GM23248 (cell line): ENCODE results near the gene SMCR8. TPM values are rescaled to one million over a fixed set of nuclear protein-coding genes. Genes with fewer than 3 reads are reported as not detected.

Experiments used
- DNase-seq: peaks from one replicate; pipeline ENCODE4 v3.0.0-alpha.2; 2015
- H2AFZ ChIP-seq: fragments of 200-600 bp; sonication (generic); 2 replicates; pipeline ENCODE4 v1.6.1; 2016; ENCODE audit warnings: antibody characterized with exemption
- H3F3A ChIP-seq: fragments of 200-600 bp; sonication (generic); 2 replicates; pipeline ENCODE4 v1.6.1; 2016; ENCODE audit warnings: mild to moderate bottlenecking, antibody characterized with exemption, mixed run types; ENCODE audit not compliant: insufficient read depth
- H3K27ac ChIP-seq: fragments of 200-600 bp; sonication (generic); 2 replicates; pipeline ENCODE4 v1.5.1; 2016; ENCODE audit warnings: mild to moderate bottlenecking
- H3K27me3 ChIP-seq: fragments of 200-600 bp; sonication (generic); replicated peaks from 2 replicates; pipeline ENCODE4 v1.6.1; 2016; ENCODE audit warnings: mild to moderate bottlenecking; ENCODE audit not compliant: insufficient read depth
- H3K36me3 ChIP-seq: fragments of 200-600 bp; sonication (generic); 2 replicates; pipeline ENCODE4 v1.6.1; 2016; ENCODE audit warnings: low read depth, mild to moderate bottlenecking
- H3K4me1 ChIP-seq: fragments of 200-600 bp; sonication (generic); 2 replicates; pipeline ENCODE4 v1.6.1; 2016; ENCODE audit warnings: mild to moderate bottlenecking; ENCODE audit not compliant: insufficient read depth
- H3K4me2 ChIP-seq: fragments of 200-600 bp; sonication (generic); one replicate; pipeline ENCODE4 v1.6.1; 2016; ENCODE audit warnings: mild to moderate bottlenecking; ENCODE audit not compliant: unreplicated experiment
- H3K4me3 ChIP-seq: fragments of 200-600 bp; sonication (generic); 2 replicates; pipeline ENCODE4 v1.5.1; 2016; ENCODE audit warnings: mild to moderate bottlenecking
- H3K79me2 ChIP-seq: fragments of 200-600 bp; sonication (generic); 2 replicates; pipeline ENCODE4 v1.6.1; 2016; ENCODE audit warnings: mild to moderate bottlenecking; ENCODE audit not compliant: insufficient read depth
- H3K9ac ChIP-seq: fragments of 200-600 bp; sonication (generic); 2 replicates; pipeline ENCODE4 v1.6.1; 2016; ENCODE audit warnings: mild to moderate bottlenecking
- H3K9me2 ChIP-seq: fragments of 200-600 bp; sonication (generic); 2 replicates; pipeline ENCODE4 v1.6.1; 2016; ENCODE audit warnings: mixed run types, mild to moderate bottlenecking, moderate library complexity; ENCODE audit not compliant: insufficient read depth
- H3K9me3 ChIP-seq: fragments of 200-600 bp; sonication (generic); one replicate; pipeline ENCODE4 v1.6.1; 2017; ENCODE audit warnings: low read depth
- H4K20me1 ChIP-seq: fragments of 200-600 bp; sonication (generic); 2 replicates; pipeline ENCODE4 v1.6.0; 2016; ENCODE audit not compliant: insufficient read depth
- EZH2 ChIP-seq: fragments of 200-600 bp; sonication (generic); IDR thresholded peaks from 2 replicates; pipeline ENCODE4 v1.6.1; 2018; ENCODE audit warnings: antibody characterized with exemption, mild to moderate bottlenecking; ENCODE audit not compliant: insufficient read depth, poor library complexity, severe bottlenecking
- EZH2phosphoT487 ChIP-seq: fragments of 200-600 bp; sonication (generic); IDR thresholded peaks from 2 replicates; pipeline ENCODE4 v1.6.1; 2018; ENCODE audit warnings: antibody characterized with exemption, moderate library complexity, mild to moderate bottlenecking, low read depth; ENCODE audit not compliant: insufficient read depth
- WGBS, 2 experiments: methylation state at CpG; one replicate each; pipeline ENCODE4 v1.1.6; 2015 to 2017; ENCODE audit warnings: low lambda C conversion rate in 2 of 2, low coverage in 1 of 2; ENCODE audit errors: missing lambda C conversion rate in 2 of 2; 5-methylcytosine and 5-hydroxymethylcytosine counted together
- in situ Hi-C: fragments of 300-500 bp; cut with MboI; formaldehyde crosslinking; loops from 2 replicates; pipeline ENCODE4 v1.15.0; 2020
- polyA plus RNA-seq: library from polyadenylated mRNA; unstranded; fragments of >200 nt; fragmentation: Nextera tagmentation; extraction: Ambion mirVana; gene quantifications from 2 replicates; pipeline ENCODE4 v1.2.1, GENCODE V29; 2016
- total RNA-seq: library from RNA; depleted of rRNA; stranded (reverse); fragments of >200 nt; shearing (Covaris generic); gene quantifications from 2 replicates; pipeline ENCODE4 v1.2.3, GENCODE V29; 2014

The SMCR8 gene
- total and polyA plus RNA-seq, 2 experiments from 2014 or later: 2.2 to 10.5 TPM

DNA sequence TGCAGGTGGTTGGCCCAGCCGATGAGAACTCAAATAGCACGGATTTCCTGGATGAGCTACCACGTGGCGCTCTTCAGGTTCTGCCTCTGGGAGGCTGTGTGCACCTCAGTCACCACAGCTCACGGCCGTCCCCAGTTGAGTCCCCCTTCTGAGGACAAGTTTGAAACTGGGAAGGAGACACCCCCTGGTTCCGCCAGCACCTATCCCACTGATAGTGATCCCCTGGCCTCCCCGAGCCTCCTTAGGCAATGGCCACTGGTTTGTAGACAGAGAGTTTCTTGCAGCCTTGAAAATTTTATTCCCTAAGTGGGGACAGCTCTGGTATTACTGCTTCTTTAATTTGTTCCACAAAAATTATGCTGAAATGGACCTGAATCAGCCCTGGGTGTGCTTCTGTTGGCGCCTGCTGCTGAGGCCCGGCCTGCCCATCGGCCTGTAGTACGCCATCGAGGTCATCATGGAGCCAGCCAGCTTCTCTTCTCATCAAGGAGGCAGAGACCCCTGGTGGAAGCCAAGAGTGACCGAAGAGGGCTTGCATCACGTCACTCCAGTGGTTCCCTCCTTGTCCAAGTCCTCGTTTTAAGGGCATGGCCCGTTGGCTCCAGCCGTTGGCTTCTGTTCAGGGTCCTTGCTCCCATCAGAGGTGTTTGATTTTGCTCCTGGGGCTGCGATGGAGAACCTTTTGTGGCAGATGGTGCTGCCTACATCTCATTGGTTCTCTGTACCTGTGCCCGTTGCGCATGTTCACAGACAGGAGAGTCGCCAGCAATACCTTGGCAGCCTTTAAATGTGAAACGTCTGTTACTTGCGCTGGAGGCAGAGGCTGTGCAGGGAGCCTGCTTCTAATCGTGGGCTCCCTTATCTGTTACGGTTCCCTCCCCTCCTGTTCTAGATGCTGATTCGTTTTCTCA lies 9.3 kb downstream of the SMCR8 start:
- no peak overlapping the region for H3K4me2 ChIP-seq
- WGBS, 2 experiments: 92 to 94% methylated on average over 27 of the region's 27 CpGs
- no peaks in the 10 kb centered on the region for H3K9me2 ChIP-seq
- no peak overlapping the region for H3K4me3 ChIP-seq
- in situ Hi-C loops: no loop called here
- no peak overlapping the region for H2AFZ ChIP-seq
- H3K4me1 ChIP-seq: peaks cover 3% of the 10 kb centered on the region
- TF ChIP-seq EZH2phosphoT487 (no peak), EZH2 (no peak)
- no peak for DNase-seq
- no peaks in the 10 kb centered on the region for H4K20me1 ChIP-seq
- peaks cover 59% of the 10 kb centered on the region for H3K79me2 ChIP-seq
- no peaks in the 10 kb centered on the region for H3K9me3 ChIP-seq
- no peak overlapping the region for H3K9ac ChIP-seq
- H3K36me3 ChIP-seq: peaks cover 7% of the 10 kb centered on the region; the same call in 1 of the 2 replicates
- H3K27ac ChIP-seq: no peak overlapping the region
- H3K27me3 ChIP-seq: no peaks in the 10 kb centered on the region
- no peaks in the 10 kb centered on the region for H3F3A ChIP-seq

DNA sequence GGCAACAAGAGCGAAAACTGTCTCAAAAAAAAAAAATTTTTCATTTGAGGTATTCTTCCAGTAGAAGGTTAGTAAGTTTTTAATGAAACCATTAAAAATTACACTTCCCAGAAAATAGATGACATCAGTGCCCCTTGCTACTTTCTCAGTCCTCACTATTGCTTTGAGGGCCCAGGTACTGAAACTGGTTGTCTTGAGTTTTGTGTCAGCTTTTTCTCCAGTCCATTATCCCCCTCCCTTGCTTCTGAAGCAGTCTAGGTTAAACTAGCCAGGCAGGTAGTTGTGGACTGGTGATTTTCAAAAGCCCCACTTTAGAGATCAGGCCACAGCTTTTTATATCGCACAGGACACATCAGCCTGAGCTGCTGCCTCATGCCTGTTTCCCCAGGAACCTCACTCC lies 10.9 kb downstream of the SMCR8 start:
- no peaks in the 10 kb centered on the region for H3F3A ChIP-seq
- no peaks in the 10 kb centered on the region for H4K20me1 ChIP-seq
- no peaks in the 10 kb centered on the region for H3K9me2 ChIP-seq
- no peak overlapping the region for H2AFZ ChIP-seq
- no peaks in the 10 kb centered on the region for H3K9me3 ChIP-seq
- H3K9ac ChIP-seq: no peak overlapping the region
- H3K36me3 ChIP-seq: peaks cover 7% of the 10 kb centered on the region; the same call in 1 of the 2 replicates
- no peaks in the 10 kb centered on the region for H3K4me1 ChIP-seq
- TF ChIP-seq EZH2 (no peak), EZH2phosphoT487 (no peak)
- H3K4me2 ChIP-seq: no peak overlapping the region
- 98 to 100% methylated on average over 2 of the region's 2 CpGs for WGBS, 2 experiments
- no peak for DNase-seq
- H3K27me3 ChIP-seq: no peaks in the 10 kb centered on the region
- no peak overlapping the region for H3K4me3 ChIP-seq
- peaks cover 42% of the 10 kb centered on the region for H3K79me2 ChIP-seq
- in situ Hi-C loops: no loop called here
- H3K27ac ChIP-seq: no peak overlapping the region

DNA sequence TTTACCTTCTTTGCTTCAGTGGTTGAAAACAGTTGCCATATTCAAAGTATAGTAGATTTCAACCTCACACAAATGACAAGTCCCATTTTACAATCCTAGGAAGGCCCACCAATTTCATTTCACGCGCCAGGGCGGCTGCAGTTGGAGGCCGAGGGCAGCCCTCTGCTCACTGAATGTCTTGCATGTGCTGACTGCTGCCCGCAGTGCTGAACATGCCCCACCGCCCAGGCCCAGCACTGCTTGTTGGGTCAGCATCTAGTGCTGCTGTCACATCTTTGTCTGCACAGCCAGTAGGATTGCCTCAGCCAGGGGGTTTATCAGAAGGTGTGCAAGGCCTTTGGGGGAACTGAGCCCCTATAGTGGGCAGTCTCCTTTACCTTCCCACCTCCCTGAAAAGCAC lies 11.5 kb downstream of the SMCR8 start:
- 81 to 82% methylated on average over 6 of the region's 6 CpGs for WGBS, 2 experiments
- H3K27me3 ChIP-seq: no peaks in the 10 kb centered on the region
- H4K20me1 ChIP-seq: no peaks in the 10 kb centered on the region
- H2AFZ ChIP-seq: no peak overlapping the region
- no peaks in the 10 kb centered on the region for H3F3A ChIP-seq
- no peaks in the 10 kb centered on the region for H3K4me1 ChIP-seq
- H3K4me2 ChIP-seq: no peak overlapping the region
- no peaks in the 10 kb centered on the region for H3K9me2 ChIP-seq
- in situ Hi-C loops: no loop called here
- peaks cover 37% of the 10 kb centered on the region for H3K79me2 ChIP-seq
- H3K36me3 ChIP-seq: peaks cover 7% of the 10 kb centered on the region; the same call in 1 of the 2 replicates
- no peak for DNase-seq
- no peak overlapping the region for H3K27ac ChIP-seq
- H3K4me3 ChIP-seq: no peak overlapping the region
- H3K9me3 ChIP-seq: no peaks in the 10 kb centered on the region
- TF ChIP-seq EZH2 (no peak), EZH2phosphoT487 (no peak)
- no peak overlapping the region for H3K9ac ChIP-seq

DNA sequence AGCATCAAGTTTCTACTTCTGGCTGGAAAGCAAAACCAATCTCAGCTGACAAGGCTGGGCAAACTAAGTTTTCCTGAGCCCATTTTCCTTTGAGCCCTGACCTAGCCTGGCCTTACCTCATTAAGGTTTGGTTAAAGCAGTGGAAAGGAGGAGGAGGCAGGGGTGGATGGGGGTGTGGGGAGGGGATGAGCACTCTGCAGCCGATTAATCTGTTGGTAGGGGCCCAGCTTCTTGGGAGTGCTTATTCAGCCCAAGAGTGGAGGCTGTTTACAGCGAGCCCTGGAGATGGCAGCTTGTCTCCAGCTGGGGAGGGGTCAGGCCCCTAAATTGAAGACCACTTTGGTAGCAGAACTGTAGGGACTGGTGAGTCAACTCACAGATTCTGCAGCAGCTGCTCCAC lies 12.0 kb downstream of the SMCR8 start:
- Histone ChIP-seq H3F3A (no peaks in the 10 kb centered on the region), H3K36me3 (peaks cover 7% of the 10 kb centered on the region; the same call in 1 of the 2 replicates), H3K79me2 (peaks cover 32% of the 10 kb centered on the region), H3K4me3 (no peak overlapping the region), H3K4me1 (no peaks in the 10 kb centered on the region), H3K27ac (no peak overlapping the region), H3K9me3 (no peaks in the 10 kb centered on the region), H3K9ac (no peak overlapping the region), H3K9me2 (no peaks in the 10 kb centered on the region), H2AFZ (no peak overlapping the region), H3K27me3 (no peaks in the 10 kb centered on the region), H3K4me2 (no peak overlapping the region), H4K20me1 (no peaks in the 10 kb centered on the region)
- no peak for TF ChIP-seq EZH2
- TF ChIP-seq EZH2phosphoT487: no peak
- no peak for DNase-seq
- in situ Hi-C loops: no loop called here
- WGBS, 2 experiments: 17 to 28% methylated on average over 2 of the region's 2 CpGs
